Activated T-cell treated with anti-CD3 and anti-CD28 coated beads for 1 hour (primary cell): Measurements from ENCODE around the gene ISYNA1.

ENCODE experiments used
- DNase-seq: peaks from one replicate; pipeline ENCODE4 v3.0.0-alpha.2; 2020; ENCODE audit warnings: low read depth

ISYNA1 gene

GRCh38 chr19:18431351-18432197 lies 6.4 kb downstream of the ISYNA1 start:
- DNase-seq = no peak

- no peak for DNase-seq
Observed at GRCh38 chr19:18430417-18431144, 7.4 kb downstream of the ISYNA1 start.

GRCh38 chr19:18429717-18430416 lies 8.1 kb downstream of the ISYNA1 start:
- DNase-seq = no peak

- peak; percentile 74 for DNase-seq
Observed at GRCh38 chr19:18428787-18429674, 8.9 kb downstream of the ISYNA1 start.

- DNase-seq = no peak
Observed at GRCh38 chr19:18428173-18428786, 9.7 kb downstream of the ISYNA1 start.

GRCh38 chr19:18427743-18428113 lies 10.2 kb downstream of the ISYNA1 start:
- no peak for DNase-seq

- DNase-seq = no peak
Observed at GRCh38 chr19:18427080-18427742, 10.7 kb downstream of the ISYNA1 start.

- no peak for DNase-seq
Observed at GRCh38 chr19:18426416-18426767, 11.5 kb downstream of the ISYNA1 start.

- DNase-seq = no peak
Observed at GRCh38 chr19:18425515-18426415, 12.2 kb downstream of the ISYNA1 start.

- no peak for DNase-seq
Observed at GRCh38 chr19:18424890-18425514, 12.9 kb downstream of the ISYNA1 start.

GRCh38 chr19:18424122-18424889 lies 13.6 kb downstream of the ISYNA1 start:
- DNase-seq = no peak

GRCh38 chr19:18423258-18424020 lies 14.5 kb downstream of the ISYNA1 start:
- DNase-seq = no peak

- DNase-seq = no peak
Observed at GRCh38 chr19:18422530-18423191, 15.3 kb downstream of the ISYNA1 start.

- no peak for DNase-seq
Observed at GRCh38 chr19:18421371-18421959, 16.5 kb downstream of the ISYNA1 start.

- no peak for DNase-seq
Observed at GRCh38 chr19:18420930-18421329, 17.0 kb downstream of the ISYNA1 start.

GRCh38 chr19:18419699-18420460 lies 18.1 kb downstream of the ISYNA1 start:
- no peak for DNase-seq
